IPS DF 6.9 (cell line): ENCODE results near the gene NAPA.

Source experiments
- DNase-seq: peaks from one replicate; pipeline ENCODE4 v3.0.0-alpha.2; 2013; ENCODE audit warnings: low read depth, low spot score
- H3K27ac ChIP-seq: one replicate; pipeline ENCODE4 v1.5.1; 2013; ENCODE audit warnings: low read length, control low read depth
- H3K27me3 ChIP-seq: 2 replicates; pipeline ENCODE4 v1.6.1; 2013; ENCODE audit warnings: mild to moderate bottlenecking, low read length; ENCODE audit not compliant: control insufficient read depth, insufficient read depth
- H3K36me3 ChIP-seq: 2 replicates; pipeline ENCODE4 v1.6.1; 2013; ENCODE audit warnings: low read length; ENCODE audit not compliant: control insufficient read depth, insufficient read depth
- H3K4me1 ChIP-seq: 2 replicates; pipeline ENCODE4 v1.6.1; 2013; ENCODE audit warnings: low read length; ENCODE audit not compliant: control insufficient read depth, insufficient read depth
- H3K4me3 ChIP-seq: 2 replicates; pipeline ENCODE4 v1.5.1; 2013; ENCODE audit warnings: mild to moderate bottlenecking, low read length
- H3K9me3 ChIP-seq: 2 replicates; pipeline ENCODE4 v1.6.1; 2013; ENCODE audit warnings: low read length, inconsistent platforms; ENCODE audit not compliant: control insufficient read depth, insufficient read depth
- WGBS: extraction: QIAGEN DNeasy Blood & Tissue Kit; methylation state at CpG from one replicate; pipeline ENCODE4 v1.1.7; 2013; ENCODE audit warnings: mixed read lengths, missing lambda C conversion rate; ENCODE audit not compliant: insufficient read length, insufficient coverage; 5-methylcytosine and 5-hydroxymethylcytosine counted together

NAPA gene

GRCh38 chr19:47493378-47494210 lies 21.3 kb downstream of the NAPA start:
- Histone ChIP-seq H3K9me3 (no peaks in the 10 kb centered on the region), H3K27ac (no peak overlapping the region), H3K4me1 (peaks cover 5% of the 10 kb centered on the region; the same call in 1 of the 2 replicates), H3K27me3 (no peaks in the 10 kb centered on the region), H3K4me3 (no peak overlapping the region), H3K36me3 (peaks cover 10% of the 10 kb centered on the region)
- no CpG with 5 or more reads among the region's 18 CpGs for WGBS
- DNase-seq, result no peak

DNA sequence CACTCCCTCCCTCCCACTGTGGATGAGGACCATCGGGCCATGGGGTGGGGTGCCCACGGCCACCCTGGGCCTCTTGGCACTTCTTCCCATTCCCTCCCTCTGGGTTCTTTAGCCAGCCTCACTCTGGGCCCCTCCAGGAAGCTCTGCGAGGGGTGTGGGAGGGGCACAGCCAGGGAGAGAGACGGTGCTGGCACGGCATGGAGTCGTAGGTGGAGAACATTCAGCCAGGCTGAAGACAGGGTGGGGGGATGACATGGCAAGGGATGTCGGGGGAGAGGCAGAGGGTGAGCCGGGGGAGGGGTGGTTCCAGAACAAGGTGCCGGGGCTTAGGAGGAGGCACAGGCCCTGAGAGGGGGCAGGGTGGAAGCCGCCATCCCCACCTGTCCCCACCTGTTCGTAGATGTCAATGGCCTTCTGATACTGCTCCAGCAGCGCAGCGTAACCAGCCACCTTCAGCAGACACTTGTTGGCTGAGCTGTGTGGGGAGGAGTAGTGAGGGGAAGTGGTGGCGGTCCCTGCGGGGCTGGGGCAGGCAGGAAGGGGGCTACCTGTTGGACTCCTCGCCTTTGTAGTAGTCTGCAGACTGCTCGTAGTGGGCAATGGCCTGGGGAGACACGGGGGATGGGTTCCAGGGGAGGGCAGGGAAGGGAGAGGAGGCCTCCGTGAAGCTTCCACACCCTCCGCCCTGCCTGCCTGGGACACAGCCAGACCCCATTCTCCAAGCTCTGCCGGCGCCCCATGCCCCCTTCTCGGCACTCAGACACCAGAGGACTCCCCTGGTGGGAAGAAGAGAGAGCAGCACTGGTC lies 22.1 kb downstream of the NAPA start:
- Histone ChIP-seq H3K4me1 (peaks cover 5% of the 10 kb centered on the region; the same call in 1 of the 2 replicates), H3K27me3 (no peaks in the 10 kb centered on the region), H3K27ac (no peak overlapping the region), H3K4me3 (no peak overlapping the region), H3K9me3 (no peaks in the 10 kb centered on the region), H3K36me3 (peaks cover 10% of the 10 kb centered on the region)
- no peak for DNase-seq
- WGBS, result no CpG with 5 or more reads among the region's 23 CpGs

DNA sequence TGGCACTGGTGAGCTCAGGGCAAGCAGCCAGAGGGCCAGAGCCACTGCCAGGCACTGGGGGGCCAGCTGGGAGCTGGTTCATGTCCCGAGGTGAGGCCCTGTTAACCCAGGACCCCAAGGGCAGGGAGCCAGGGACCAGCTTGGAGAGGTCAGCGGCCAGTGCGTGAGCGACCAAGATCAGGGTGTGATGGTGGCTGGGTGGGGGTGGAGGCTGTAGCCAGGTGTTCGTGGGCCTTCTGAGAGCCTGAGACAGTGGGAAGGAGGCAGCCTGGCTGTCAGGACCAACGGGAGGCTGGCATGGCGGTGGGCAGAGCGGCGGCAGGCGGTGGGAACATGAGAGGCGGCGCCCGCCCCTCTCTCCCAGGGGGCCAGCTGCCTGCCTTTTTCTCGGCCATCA lies 22.7 kb downstream of the NAPA start:
- DNase-seq, result no peak
- H3K9me3 ChIP-seq, result no peaks in the 10 kb centered on the region
- H3K27ac ChIP-seq, result no peak overlapping the region
- no CpG with 5 or more reads among the region's 14 CpGs for WGBS
- H3K36me3 ChIP-seq, result peaks cover 9% of the 10 kb centered on the region
- H3K4me1 ChIP-seq, result peaks cover 5% of the 10 kb centered on the region; the same call in 1 of the 2 replicates
- no peaks in the 10 kb centered on the region for H3K27me3 ChIP-seq
- no peak overlapping the region for H3K4me3 ChIP-seq

DNA sequence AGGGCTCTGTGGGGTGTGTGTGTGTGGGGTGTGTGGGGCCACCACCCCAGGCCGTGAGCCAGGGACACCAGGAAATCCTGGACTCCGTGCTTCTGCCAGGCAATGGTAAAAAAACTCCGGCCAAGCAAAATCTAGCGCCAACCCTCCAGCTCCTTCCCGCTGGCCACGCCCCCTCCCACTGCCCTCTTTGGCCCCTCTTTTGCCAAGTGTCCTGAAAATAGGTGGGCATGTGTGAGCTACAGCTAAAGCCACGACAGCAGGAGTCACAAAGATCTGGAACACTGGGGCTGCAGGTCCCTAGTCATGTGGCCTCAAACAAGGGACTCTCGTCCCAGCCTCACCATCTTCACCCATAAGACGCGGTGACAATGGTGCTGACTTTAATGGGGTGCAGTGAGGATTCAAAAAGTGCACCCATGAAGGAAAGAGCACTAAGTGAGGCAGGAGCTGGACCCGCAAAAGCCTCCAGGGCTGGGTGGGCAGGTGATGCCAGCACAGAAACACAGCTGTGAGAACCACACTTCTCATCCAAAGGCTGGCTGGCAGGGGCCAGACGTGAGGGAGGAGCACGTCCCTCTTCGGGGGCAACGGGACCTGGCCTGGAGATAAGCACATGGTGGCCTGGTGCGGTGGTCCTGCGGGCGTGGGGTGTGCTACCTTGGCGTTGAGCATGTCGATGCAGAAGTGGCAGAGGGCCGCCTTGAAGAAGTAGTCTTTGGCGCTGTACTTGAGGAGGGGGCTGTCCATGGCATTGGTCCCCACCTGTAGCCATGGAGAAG lies 23.3 kb downstream of the NAPA start:
- H3K36me3 ChIP-seq, result peaks cover 6% of the 10 kb centered on the region
- DNase-seq, result no peak
- no peaks in the 10 kb centered on the region for H3K9me3 ChIP-seq
- H3K27me3 ChIP-seq, result no peaks in the 10 kb centered on the region
- H3K4me3 ChIP-seq, result no peak overlapping the region
- WGBS, result no CpG with 5 or more reads among the region's 22 CpGs
- H3K27ac ChIP-seq, result no peak overlapping the region
- peaks cover 5% of the 10 kb centered on the region; the same call in 1 of the 2 replicates for H3K4me1 ChIP-seq

- WGBS, result no CpG with 5 or more reads among the region's 3 CpGs
- Histone ChIP-seq H3K4me3 (no peak overlapping the region), H3K4me1 (peaks cover 5% of the 10 kb centered on the region; the same call in 1 of the 2 replicates), H3K27me3 (no peaks in the 10 kb centered on the region), H3K27ac (no peak overlapping the region), H3K36me3 (peaks cover 6% of the 10 kb centered on the region), H3K9me3 (no peaks in the 10 kb centered on the region)
- DNase-seq, result no peak
Observed at GRCh38 chr19:47490847-47491246, 24.0 kb downstream of the NAPA start.

GRCh38 chr19:47490031-47490430 lies 24.8 kb downstream of the NAPA start:
- H3K9me3 ChIP-seq, result no peaks in the 10 kb centered on the region
- 100% methylated on average over 7 of the region's 7 CpGs for WGBS
- peaks cover 5% of the 10 kb centered on the region; the same call in 1 of the 2 replicates for H3K4me1 ChIP-seq
- no peaks in the 10 kb centered on the region for H3K27me3 ChIP-seq
- H3K36me3 ChIP-seq, result peaks cover 6% of the 10 kb centered on the region
- H3K4me3 ChIP-seq, result no peak overlapping the region
- no peak for DNase-seq
- no peak overlapping the region for H3K27ac ChIP-seq

GRCh38 chr19:47489072-47489914 lies 25.6 kb downstream of the NAPA start:
- WGBS, result no CpG with 5 or more reads among the region's 17 CpGs
- Histone ChIP-seq H3K4me3 (no peak overlapping the region), H3K36me3 (peaks cover 6% of the 10 kb centered on the region), H3K27me3 (no peaks in the 10 kb centered on the region), H3K9me3 (no peaks in the 10 kb centered on the region), H3K27ac (no peak overlapping the region), H3K4me1 (peaks cover 5% of the 10 kb centered on the region; the same call in 1 of the 2 replicates)
- DNase-seq, result no peak

GRCh38 chr19:47487551-47488515 lies 27.0 kb downstream of the NAPA start:
- peaks cover 3% of the 10 kb centered on the region; the same call in 1 of the 2 replicates for H3K4me1 ChIP-seq
- H3K27ac ChIP-seq, result no peak overlapping the region
- no peak for DNase-seq
- no peaks in the 10 kb centered on the region for H3K27me3 ChIP-seq
- no peaks in the 10 kb centered on the region for H3K9me3 ChIP-seq
- peaks cover 6% of the 10 kb centered on the region for H3K36me3 ChIP-seq
- H3K4me3 ChIP-seq, result no peak overlapping the region
- WGBS, result no CpG with 5 or more reads among the region's 19 CpGs

- Histone ChIP-seq H3K27me3 (no peaks in the 10 kb centered on the region), H3K27ac (no peak overlapping the region), H3K4me3 (no peak overlapping the region), H3K36me3 (peaks cover 6% of the 10 kb centered on the region), H3K9me3 (no peaks in the 10 kb centered on the region), H3K4me1 (peaks cover 2% of the 10 kb centered on the region; the same call in 1 of the 2 replicates)
- no peak for DNase-seq
- WGBS, result no CpG with 5 or more reads among the region's 9 CpGs
Observed at GRCh38 chr19:47486900-47487299, 28.0 kb downstream of the NAPA start.
